Neuronal stem cell (in vitro differentiated cells): ENCODE data around the gene VEGFC.

Experiments used
- DNase-seq: peaks from one replicate; pipeline ENCODE4 v3.0.0-alpha.2; 2013; ENCODE audit warnings: low spot score
- H2AFZ ChIP-seq: one replicate; pipeline ENCODE4 v1.6.1; 2013; ENCODE audit warnings: mild to moderate bottlenecking, low read length, inconsistent platforms
- H2AK5ac ChIP-seq: 2 replicates; pipeline ENCODE4 v1.6.1; 2013; ENCODE audit warnings: low read depth, mild to moderate bottlenecking, inconsistent platforms, low read length, moderate library complexity, mixed read lengths
- H2BK120ac ChIP-seq: 2 replicates; pipeline ENCODE4 v1.6.1; 2013; ENCODE audit warnings: low read depth, mild to moderate bottlenecking, inconsistent platforms, low read length, moderate library complexity, mixed read lengths
- H2BK12ac ChIP-seq: one replicate; pipeline ENCODE4 v1.6.1; 2013; ENCODE audit warnings: low read length, inconsistent platforms
- H2BK15ac ChIP-seq: 2 replicates; pipeline ENCODE4 v1.6.1; 2013; ENCODE audit warnings: mild to moderate bottlenecking, low read length, inconsistent platforms, mixed read lengths
- H2BK5ac ChIP-seq: one replicate; pipeline ENCODE4 v1.6.1; 2013; ENCODE audit warnings: inconsistent platforms, mild to moderate bottlenecking, low read length, moderate library complexity
- H3K14ac ChIP-seq: one replicate; pipeline ENCODE4 v1.6.1; 2013; ENCODE audit warnings: low read length, inconsistent platforms
- H3K18ac ChIP-seq: 2 replicates; pipeline ENCODE4 v1.6.1; 2013; ENCODE audit warnings: low read length, inconsistent platforms
- H3K23ac ChIP-seq: 2 replicates; pipeline ENCODE4 v1.6.1; 2013; ENCODE audit warnings: low read depth, mild to moderate bottlenecking, mixed read lengths, low read length, inconsistent platforms; ENCODE audit not compliant: poor library complexity
- H3K27ac ChIP-seq: replicated peaks from 3 replicates; pipeline ENCODE4 v1.5.1; 2013; ENCODE audit warnings: low read length, inconsistent platforms
- H3K27me3 ChIP-seq, 3 experiments: 2 replicates each; pipeline ENCODE4 v1.6.1; 2013; ENCODE audit warnings: low read length in 3 of 3, mild to moderate bottlenecking in 2 of 3, inconsistent platforms in 1 of 3, low read depth in 1 of 3, mixed read lengths in 1 of 3, moderate library complexity in 1 of 3; ENCODE audit not compliant: control insufficient read depth in 3 of 3, insufficient read depth in 3 of 3
- H3K36me3 ChIP-seq, 2 donors: replicated peaks in 1 of 2; 2 replicates each; pipeline ENCODE4 v1.6.1; 2013; ENCODE audit warnings: low read length in 2 of 2; ENCODE audit not compliant: control insufficient read depth in 2 of 2, insufficient read depth in 2 of 2
- H3K4ac ChIP-seq: 2 replicates; pipeline ENCODE4 v1.6.1; 2013; ENCODE audit warnings: inconsistent platforms, mild to moderate bottlenecking, low read length, moderate library complexity
- H3K4me1 ChIP-seq, 2 donors: 1 replicate in 1 of 2; 2 replicates in 1 of 2; pipeline ENCODE4 v1.6.1; 2013; ENCODE audit warnings: low read length in 2 of 2, low read depth in 1 of 2; ENCODE audit not compliant: control insufficient read depth in 2 of 2, insufficient read depth in 1 of 2
- H3K4me2 ChIP-seq: one replicate; pipeline ENCODE4 v1.6.1; 2013; ENCODE audit warnings: mild to moderate bottlenecking, low read length, inconsistent platforms; ENCODE audit not compliant: insufficient read depth, poor library complexity, severe bottlenecking
- H3K4me3 ChIP-seq, 2 donors: 2 replicates each; pipeline ENCODE4 v1.5.1; 2013; ENCODE audit warnings: low read length in 2 of 2, mild to moderate bottlenecking in 2 of 2, inconsistent platforms in 1 of 2, moderate library complexity in 1 of 2
- H3K79me1 ChIP-seq: one replicate; pipeline ENCODE4 v1.6.1; 2013; ENCODE audit warnings: low read depth, mild to moderate bottlenecking, inconsistent platforms, low read length, moderate library complexity
- H3K9ac ChIP-seq: one replicate; pipeline ENCODE4 v1.6.1; 2013; ENCODE audit warnings: mild to moderate bottlenecking, low read depth, low read length, inconsistent platforms; ENCODE audit not compliant: poor library complexity
- H3K9me3 ChIP-seq, 2 donors: replicated peaks in 1 of 2; 2 replicates each; pipeline versions ENCODE3 to v1.6.1; 2013; ENCODE audit warnings: low read length in 2 of 2, mild to moderate bottlenecking in 2 of 2, inconsistent platforms in 1 of 2, low read depth in 1 of 2, mixed read lengths in 1 of 2, moderate library complexity in 1 of 2; ENCODE audit not compliant: control insufficient read depth in 2 of 2, insufficient read depth in 1 of 2
- H4K8ac ChIP-seq: one replicate; pipeline ENCODE4 v1.6.1; 2013; ENCODE audit warnings: low read depth, mild to moderate bottlenecking, inconsistent platforms, low read length, moderate library complexity
- H4K91ac ChIP-seq: one replicate; pipeline ENCODE4 v1.6.1; 2013; ENCODE audit warnings: low read length, low read depth, mild to moderate bottlenecking, inconsistent platforms; ENCODE audit not compliant: poor library complexity
- WGBS, 2 donors: extraction: QIAGEN DNeasy Blood & Tissue Kit; methylation state at CpG; one replicate each; pipeline ENCODE4 v1.1.7; 2013; ENCODE audit warnings: missing lambda C conversion rate in 2 of 2, mixed read lengths in 1 of 2; ENCODE audit not compliant: insufficient read length in 2 of 2, insufficient replicate concordance in 1 of 2; ENCODE audit errors: extremely low coverage in 2 of 2; 5-methylcytosine and 5-hydroxymethylcytosine counted together

VEGFC gene

GRCh38 chr4:176721459-176721858, 71.3 kb downstream of the VEGFC start:
- H3K4me3 ChIP-seq = no peak overlapping the region
- no peak overlapping the region for H2BK12ac ChIP-seq
- H2AFZ ChIP-seq = no peak overlapping the region
- H4K8ac ChIP-seq = no peak overlapping the region
- no peak overlapping the region for H2BK5ac ChIP-seq
- no peak overlapping the region for H3K4ac ChIP-seq
- no peak overlapping the region for H3K27ac ChIP-seq
- no peak overlapping the region for H2AK5ac ChIP-seq
- H4K91ac ChIP-seq = no peak overlapping the region
- H3K18ac ChIP-seq = no peak overlapping the region
- H3K79me1 ChIP-seq = no peaks in the 10 kb centered on the region
- no peak overlapping the region for H2BK15ac ChIP-seq
- no peak overlapping the region for H3K4me2 ChIP-seq
- H3K36me3 ChIP-seq = no peaks in the 10 kb centered on the region
- H3K4me1 ChIP-seq = no peaks in the 10 kb centered on the region
- no peak for DNase-seq
- no peak overlapping the region for H3K14ac ChIP-seq
- H3K9ac ChIP-seq = no peak overlapping the region
- no peaks in the 10 kb centered on the region for H3K27me3 ChIP-seq
- H2BK120ac ChIP-seq = no peak overlapping the region
- WGBS, 2 donors = no CpG with 5 or more reads among the region's 3 CpGs
- H3K23ac ChIP-seq = no peak overlapping the region
- H3K9me3 ChIP-seq = no peaks in the 10 kb centered on the region

- no peaks in the 10 kb centered on the region for H3K79me1 ChIP-seq
- no peak overlapping the region for H3K27ac ChIP-seq
- WGBS, 2 donors = no CpG with 5 or more reads among the region's 1 CpG
- H4K91ac ChIP-seq = no peak overlapping the region
- no peak overlapping the region for H2AK5ac ChIP-seq
- H2BK12ac ChIP-seq = no peak overlapping the region
- H3K9ac ChIP-seq = no peak overlapping the region
- DNase-seq = no peak
- no peak overlapping the region for H3K4me3 ChIP-seq
- no peaks in the 10 kb centered on the region for H3K9me3 ChIP-seq
- H3K4ac ChIP-seq = no peak overlapping the region
- no peak overlapping the region for H3K23ac ChIP-seq
- H3K14ac ChIP-seq = no peak overlapping the region
- no peak overlapping the region for H2BK120ac ChIP-seq
- no peak overlapping the region for H4K8ac ChIP-seq
- H2BK5ac ChIP-seq = no peak overlapping the region
- H3K27me3 ChIP-seq = no peaks in the 10 kb centered on the region
- H3K36me3 ChIP-seq = no peaks in the 10 kb centered on the region
- H3K4me2 ChIP-seq = no peak overlapping the region
- H3K4me1 ChIP-seq = no peaks in the 10 kb centered on the region
- H2AFZ ChIP-seq = no peak overlapping the region
- no peak overlapping the region for H3K18ac ChIP-seq
- H2BK15ac ChIP-seq = no peak overlapping the region
Measured at GRCh38 chr4:176718881-176719280, 73.8 kb downstream of the VEGFC start.

- no peaks in the 10 kb centered on the region for H3K9me3 ChIP-seq
- H3K4me3 ChIP-seq = no peak overlapping the region
- no peak overlapping the region for H3K27ac ChIP-seq
- H3K14ac ChIP-seq = no peak overlapping the region
- no peak overlapping the region for H2BK12ac ChIP-seq
- H3K18ac ChIP-seq = no peak overlapping the region
- H3K23ac ChIP-seq = no peak overlapping the region
- H3K79me1 ChIP-seq = no peaks in the 10 kb centered on the region
- no peak overlapping the region for H2BK15ac ChIP-seq
- no peak overlapping the region for H3K9ac ChIP-seq
- H2AK5ac ChIP-seq = no peak overlapping the region
- H2BK5ac ChIP-seq = no peak overlapping the region
- no peak overlapping the region for H4K8ac ChIP-seq
- H3K4ac ChIP-seq = no peak overlapping the region
- H3K27me3 ChIP-seq = no peaks in the 10 kb centered on the region
- H2BK120ac ChIP-seq = no peak overlapping the region
- DNase-seq = no peak
- no CpG with 5 or more reads among the region's 2 CpGs for WGBS, 2 donors
- no peak overlapping the region for H3K4me2 ChIP-seq
- H2AFZ ChIP-seq = no peak overlapping the region
- H3K4me1 ChIP-seq = no peaks in the 10 kb centered on the region
- no peak overlapping the region for H4K91ac ChIP-seq
- H3K36me3 ChIP-seq = no peaks in the 10 kb centered on the region
Measured at GRCh38 chr4:176717237-176717636, 75.5 kb downstream of the VEGFC start.

- H2BK15ac ChIP-seq = no peak overlapping the region
- H3K79me1 ChIP-seq = no peaks in the 10 kb centered on the region
- H3K4me2 ChIP-seq = no peak overlapping the region
- no peaks in the 10 kb centered on the region for H3K9me3 ChIP-seq
- no peaks in the 10 kb centered on the region for H3K4me1 ChIP-seq
- DNase-seq = no peak
- no peak overlapping the region for H4K8ac ChIP-seq
- H3K18ac ChIP-seq = no peak overlapping the region
- no peak overlapping the region for H2AK5ac ChIP-seq
- H3K27ac ChIP-seq = no peak overlapping the region
- H3K14ac ChIP-seq = no peak overlapping the region
- no peak overlapping the region for H3K4ac ChIP-seq
- WGBS, 2 donors = no CpG with 5 or more reads among the region's 5 CpGs
- H2BK5ac ChIP-seq = no peak overlapping the region
- peak overlapping the region; percentile 27 for H2AFZ ChIP-seq
- H2BK12ac ChIP-seq = no peak overlapping the region
- H3K27me3 ChIP-seq = no peaks in the 10 kb centered on the region
- no peak overlapping the region for H3K23ac ChIP-seq
- H2BK120ac ChIP-seq = no peak overlapping the region
- no peak overlapping the region for H3K9ac ChIP-seq
- no peak overlapping the region for H3K4me3 ChIP-seq
- H3K36me3 ChIP-seq = no peaks in the 10 kb centered on the region
- no peak overlapping the region for H4K91ac ChIP-seq
Measured at GRCh38 chr4:176709417-176709816, 83.3 kb downstream of the VEGFC start.
